Measurements from ENCODE around the gene TCF7L1.

DNA sequence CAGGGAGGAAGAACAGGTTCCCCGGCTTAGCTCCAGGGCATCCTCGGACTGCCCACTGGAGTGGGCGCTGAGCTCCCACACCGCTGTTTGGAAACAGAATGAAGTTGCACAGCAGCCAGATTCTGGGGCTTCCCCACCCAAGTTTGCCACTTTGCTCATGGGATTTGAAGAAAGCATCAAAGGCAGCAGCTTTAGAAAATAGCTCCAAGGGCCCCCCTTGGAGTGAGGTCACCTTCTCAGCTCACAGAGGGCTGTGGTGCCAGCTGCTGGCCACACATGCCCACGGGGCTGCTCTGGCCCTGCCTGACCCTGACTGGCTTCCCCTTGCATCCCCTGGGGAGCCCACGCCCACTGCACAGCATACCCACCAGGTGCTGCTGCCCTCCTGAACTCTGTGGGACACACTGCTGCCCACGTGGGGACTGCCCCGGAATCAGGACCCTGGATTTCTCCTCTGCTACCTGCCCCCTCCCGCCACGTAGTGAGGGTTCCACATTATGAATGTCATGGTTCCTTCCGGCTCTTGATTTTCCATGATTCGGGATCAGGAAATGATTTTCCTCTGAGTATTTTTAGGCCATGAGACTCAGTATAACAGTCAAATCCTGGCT lies 124.3 kb downstream of the TCF7L1 start:
- TF ChIP-seq, protein P1, sequence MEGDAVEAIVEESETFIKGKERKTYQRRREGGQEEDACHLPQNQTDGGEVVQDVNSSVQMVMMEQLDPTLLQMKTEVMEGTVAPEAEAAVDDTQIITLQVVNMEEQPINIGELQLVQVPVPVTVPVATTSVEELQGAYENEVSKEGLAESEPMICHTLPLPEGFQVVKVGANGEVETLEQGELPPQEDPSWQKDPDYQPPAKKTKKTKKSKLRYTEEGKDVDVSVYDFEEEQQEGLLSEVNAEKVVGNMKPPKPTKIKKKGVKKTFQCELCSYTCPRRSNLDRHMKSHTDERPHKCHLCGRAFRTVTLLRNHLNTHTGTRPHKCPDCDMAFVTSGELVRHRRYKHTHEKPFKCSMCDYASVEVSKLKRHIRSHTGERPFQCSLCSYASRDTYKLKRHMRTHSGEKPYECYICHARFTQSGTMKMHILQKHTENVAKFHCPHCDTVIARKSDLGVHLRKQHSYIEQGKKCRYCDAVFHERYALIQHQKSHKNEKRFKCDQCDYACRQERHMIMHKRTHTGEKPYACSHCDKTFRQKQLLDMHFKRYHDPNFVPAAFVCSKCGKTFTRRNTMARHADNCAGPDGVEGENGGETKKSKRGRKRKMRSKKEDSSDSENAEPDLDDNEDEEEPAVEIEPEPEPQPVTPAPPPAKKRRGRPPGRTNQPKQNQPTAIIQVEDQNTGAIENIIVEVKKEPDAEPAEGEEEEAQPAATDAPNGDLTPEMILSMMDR (IDR thresholded peaks at IDR 0.05; ENCODE audit: low read length) = no peak
- TF ChIP-seq EZH2 (IDR thresholded peaks at IDR 0.05; ENCODE audit: borderline replicate concordance, low read length) = no peak

Data from OCI-LY1 (cell line).